HG02763 (cell line): Measurements from ENCODE around the gene PLIN4.
"Not testable (repeated sequence)": the region's sequence is repeated elsewhere in the genome, so short reads cannot be mapped to it uniquely, and the experiment has no call there.

Experiments used
- ATAC-seq: cut with Tn5 transposase; IDR thresholded peaks from one replicate; pipeline ENCODE4 v1.9.1; 2021; ENCODE audit warnings: mild to moderate bottlenecking, moderate library complexity; ENCODE audit not compliant: unreplicated experiment

PLIN4 gene

GRCh38 chr19:4528843-4529242 lies 10.6 kb upstream of the PLIN4 start:
- ATAC-seq: no peak

DNA sequence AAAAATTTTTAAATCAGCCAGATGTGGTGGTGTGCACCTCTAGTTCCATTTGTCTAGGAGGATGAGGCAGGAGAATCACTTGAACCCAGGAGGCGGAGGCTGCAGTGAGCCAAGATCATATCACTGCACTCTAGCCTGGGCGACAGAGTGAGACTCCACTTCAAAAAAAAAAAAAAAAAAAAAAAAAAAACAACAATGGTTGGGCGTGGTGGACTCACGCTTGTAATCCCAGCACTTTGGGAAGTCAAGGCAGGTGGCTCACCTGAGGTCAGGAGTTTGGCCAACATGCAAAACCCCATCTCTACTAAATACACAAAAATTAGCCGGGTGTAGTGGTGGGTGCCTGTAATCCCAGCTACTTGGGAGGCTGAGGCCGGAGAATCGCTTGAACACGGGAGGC lies 9.1 kb upstream of the PLIN4 start:
- not testable (repeated sequence) for ATAC-seq

- ATAC-seq: no peak
These were observed 7.3 kb upstream of the PLIN4 start for GRCh38 chr19:4525563-4526002.

DNA sequence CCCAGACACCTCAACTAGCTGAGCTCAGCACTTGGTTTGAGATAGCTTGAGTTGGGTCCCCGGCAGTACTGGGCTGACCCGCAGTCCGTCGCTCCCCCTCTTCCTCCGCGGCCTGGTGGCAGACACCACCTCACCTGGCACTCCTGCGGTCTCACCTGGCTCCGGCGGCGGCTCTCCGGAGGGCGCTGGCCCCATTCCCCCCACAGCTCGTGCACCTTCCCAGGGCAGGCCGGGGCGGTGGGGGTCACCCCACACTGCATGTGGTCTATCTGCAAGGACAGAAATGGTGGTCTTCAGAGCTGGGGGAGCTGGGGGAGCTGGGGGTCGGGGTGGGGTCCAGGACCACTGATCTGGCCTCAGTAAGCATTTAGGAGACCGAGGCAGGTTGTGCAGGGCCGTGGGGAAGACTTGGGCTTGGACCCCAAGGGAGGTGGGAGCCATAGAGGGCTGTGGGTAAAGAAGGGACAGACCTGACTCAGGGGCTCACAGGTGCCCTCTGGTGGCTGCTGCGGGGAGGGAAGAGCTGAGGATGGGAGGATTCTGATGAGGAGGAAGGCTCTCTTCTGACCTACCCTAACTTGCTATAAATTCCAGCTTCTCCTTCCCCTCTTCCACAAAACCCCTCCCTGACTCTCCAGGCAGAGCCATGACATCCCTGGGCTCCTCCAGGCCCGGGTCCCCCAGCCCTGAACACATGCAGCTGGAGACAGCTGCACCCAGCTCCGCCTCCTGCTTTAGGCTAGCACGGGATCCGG lies 6.7 kb upstream of the PLIN4 start:
- no peak for ATAC-seq

DNA sequence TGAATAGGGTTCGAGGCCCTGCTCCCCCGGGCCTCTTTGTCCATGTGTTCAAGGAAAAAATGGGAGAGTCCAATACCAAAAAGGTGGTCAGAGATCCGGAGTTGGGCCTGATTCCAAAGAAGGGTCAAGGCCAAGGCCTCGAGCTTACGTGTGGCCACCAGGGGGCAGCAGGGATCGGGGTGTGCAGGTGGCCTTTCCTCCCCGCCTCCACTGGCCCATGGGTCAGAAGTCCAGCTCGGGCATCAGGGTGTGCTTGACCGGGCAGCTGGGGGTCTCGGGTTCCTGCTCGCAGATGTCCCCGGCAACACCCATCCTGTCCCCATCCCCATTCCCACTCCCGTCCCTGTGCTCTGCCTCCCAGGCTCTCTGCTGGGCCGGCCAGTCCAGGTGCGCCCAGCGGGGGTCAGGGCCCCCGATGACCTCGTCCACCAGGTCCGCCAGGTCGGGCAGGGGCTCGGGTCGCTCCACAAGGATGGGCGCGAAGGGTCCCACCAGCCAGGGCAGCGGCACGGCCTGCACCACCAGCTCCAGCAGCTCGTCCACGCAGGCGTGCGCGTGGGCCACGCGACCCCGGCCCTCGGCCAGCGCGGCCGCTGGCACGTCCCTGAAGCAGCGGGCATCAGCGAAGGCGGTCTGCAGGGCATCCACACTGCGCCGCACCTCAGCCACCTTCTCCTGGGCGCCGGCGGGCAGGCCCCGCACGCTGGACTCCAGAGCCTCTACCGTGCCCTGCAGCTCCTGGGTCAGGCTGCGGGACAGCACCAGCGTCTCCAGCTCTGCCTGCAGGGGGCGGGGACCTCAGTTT lies 5.2 kb upstream of the PLIN4 start:
- no peak for ATAC-seq

- ATAC-seq: no peak
These were observed 4.2 kb upstream of the PLIN4 start for GRCh38 chr19:4522291-4523002.

- no peak for ATAC-seq
These were observed 3.6 kb upstream of the PLIN4 start for GRCh38 chr19:4521888-4522242.

GRCh38 chr19:4521170-4521887 lies 3.0 kb upstream of the PLIN4 start:
- no peak for ATAC-seq

GRCh38 chr19:4519521-4520277 lies 1.4 kb upstream of the PLIN4 start:
- ATAC-seq: no peak

DNA sequence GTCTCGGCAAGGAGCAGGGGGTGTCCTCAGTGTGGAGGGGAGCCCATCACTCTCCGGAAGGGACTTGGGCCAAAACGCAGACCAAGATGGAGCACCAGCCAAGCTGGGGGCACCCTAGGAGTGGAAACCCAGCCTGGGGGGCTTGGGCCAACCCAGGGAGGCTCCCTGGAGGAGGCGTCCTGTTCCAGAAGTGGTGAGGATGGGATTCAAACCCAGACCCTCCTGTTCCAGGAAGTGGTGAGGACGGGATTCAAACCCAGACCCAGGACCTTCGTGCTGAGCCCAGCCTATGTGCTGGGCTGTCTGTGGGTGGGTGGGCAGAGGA lies 848 bp upstream of the PLIN4 start:
- ATAC-seq: no peak

DNA sequence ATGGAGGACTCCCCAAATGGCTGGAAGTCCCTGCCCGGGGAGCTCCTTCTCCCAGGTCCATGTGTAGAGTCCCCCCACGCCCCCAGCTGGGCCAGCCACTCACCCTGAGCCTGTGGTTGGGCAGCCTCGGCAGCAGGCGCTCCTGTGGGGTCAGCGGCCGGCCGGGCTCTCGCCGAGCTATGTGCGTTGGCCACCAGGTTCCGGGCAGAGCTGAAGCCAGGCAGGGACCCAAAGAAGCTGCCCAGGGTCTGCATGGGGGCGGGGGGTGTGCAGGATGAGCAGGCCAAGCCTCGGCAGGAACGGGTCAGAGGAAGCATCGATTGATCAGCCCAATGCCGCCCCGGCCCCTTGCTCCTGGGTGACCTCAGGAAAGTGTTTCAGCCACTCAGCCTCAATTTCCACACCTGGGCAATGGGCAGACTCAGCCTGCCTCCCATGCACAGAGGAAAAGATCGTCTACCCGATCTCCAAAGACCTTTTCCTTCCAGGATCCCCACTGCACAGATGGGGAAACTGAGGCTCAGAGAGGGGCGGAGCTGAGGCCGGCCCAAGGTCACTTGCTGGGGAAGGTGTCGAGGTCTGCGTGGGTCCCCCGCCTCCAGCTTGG lies 732 bp downstream of the PLIN4 start:
- no peak for ATAC-seq

GRCh38 chr19:4516939-4517300 lies 1.4 kb downstream of the PLIN4 start:
- ATAC-seq: no peak

DNA sequence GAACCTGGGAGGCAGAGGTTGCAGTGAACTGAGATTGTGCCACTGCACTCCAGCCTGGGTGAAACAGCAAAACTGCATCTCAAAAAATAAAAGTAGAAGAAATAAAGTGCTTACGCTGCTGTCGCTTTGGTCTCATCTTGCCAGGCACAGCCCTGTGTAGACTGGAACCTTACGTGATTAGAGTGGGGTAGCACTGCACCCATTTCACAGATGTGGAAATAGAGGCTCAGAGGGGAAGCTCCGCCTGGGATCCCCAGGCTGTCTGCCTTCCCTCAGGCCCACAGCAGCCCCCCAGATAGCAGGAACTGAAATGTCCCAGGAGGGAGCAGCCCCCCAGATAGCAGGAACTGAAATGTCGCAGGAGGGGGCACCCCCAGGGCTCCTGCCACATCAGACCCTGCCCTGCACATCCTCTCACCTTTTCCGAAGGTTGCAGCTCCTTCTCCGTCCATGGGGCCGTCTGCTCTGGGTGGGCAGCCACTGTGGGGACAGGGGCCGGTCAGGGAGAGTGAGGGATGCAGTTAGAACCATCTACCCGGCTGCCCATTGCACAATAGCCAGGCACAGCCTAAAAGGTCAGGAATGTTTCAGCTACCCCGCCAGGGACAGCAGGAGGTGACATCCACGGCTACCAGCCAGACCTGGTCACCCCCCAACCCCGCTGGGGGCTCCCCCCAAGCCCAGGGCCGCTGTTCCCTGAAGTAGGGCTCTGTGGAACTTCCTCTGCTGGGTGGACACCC lies 1.9 kb downstream of the PLIN4 start:
- ATAC-seq: no peak

DNA sequence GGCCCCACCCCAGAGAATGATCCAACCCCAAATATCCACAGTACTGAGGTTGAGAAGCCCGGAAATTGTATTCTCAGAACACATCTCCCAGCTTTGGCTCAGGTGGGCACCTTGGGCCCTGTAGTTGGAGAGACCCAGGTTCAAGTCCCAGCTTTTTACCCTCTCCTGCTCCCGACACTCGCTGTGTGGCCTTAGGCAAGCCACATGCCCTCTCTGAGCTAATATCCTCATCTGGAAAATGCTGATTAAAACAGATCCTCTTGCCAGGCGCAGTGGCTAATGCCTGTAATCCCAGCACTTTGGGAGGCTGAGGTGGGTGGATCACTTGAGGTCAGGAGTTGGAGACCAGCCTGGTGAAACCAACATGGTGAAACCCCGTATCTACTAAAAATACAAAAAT lies 2.6 kb downstream of the PLIN4 start:
- no peak for ATAC-seq

DNA sequence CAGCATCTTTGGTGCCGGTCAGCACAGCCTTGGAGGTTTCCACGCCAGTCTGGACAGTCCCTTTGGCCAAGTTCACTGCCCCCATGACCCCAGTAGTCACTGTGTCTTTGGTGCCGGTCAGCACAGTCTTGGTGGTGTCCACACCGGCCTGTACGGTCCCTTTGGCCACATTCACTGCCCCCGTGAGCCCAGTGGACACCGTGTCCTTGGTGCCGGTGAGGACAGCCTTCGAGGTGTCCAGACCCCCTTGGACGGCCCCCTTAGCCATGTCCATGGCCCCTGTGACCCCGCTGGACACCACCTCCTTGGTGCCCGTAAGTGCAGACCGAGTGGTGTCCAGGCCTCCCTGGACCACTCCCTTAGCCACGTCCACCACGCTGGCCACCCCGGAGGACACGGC lies 5.0 kb downstream of the PLIN4 start:
- ATAC-seq: no peak

GRCh38 chr19:4512070-4512469 lies 6.2 kb downstream of the PLIN4 start:
- ATAC-seq: no peak

- ATAC-seq: no peak
These were observed 6.8 kb downstream of the PLIN4 start for GRCh38 chr19:4511300-4512054.

DNA sequence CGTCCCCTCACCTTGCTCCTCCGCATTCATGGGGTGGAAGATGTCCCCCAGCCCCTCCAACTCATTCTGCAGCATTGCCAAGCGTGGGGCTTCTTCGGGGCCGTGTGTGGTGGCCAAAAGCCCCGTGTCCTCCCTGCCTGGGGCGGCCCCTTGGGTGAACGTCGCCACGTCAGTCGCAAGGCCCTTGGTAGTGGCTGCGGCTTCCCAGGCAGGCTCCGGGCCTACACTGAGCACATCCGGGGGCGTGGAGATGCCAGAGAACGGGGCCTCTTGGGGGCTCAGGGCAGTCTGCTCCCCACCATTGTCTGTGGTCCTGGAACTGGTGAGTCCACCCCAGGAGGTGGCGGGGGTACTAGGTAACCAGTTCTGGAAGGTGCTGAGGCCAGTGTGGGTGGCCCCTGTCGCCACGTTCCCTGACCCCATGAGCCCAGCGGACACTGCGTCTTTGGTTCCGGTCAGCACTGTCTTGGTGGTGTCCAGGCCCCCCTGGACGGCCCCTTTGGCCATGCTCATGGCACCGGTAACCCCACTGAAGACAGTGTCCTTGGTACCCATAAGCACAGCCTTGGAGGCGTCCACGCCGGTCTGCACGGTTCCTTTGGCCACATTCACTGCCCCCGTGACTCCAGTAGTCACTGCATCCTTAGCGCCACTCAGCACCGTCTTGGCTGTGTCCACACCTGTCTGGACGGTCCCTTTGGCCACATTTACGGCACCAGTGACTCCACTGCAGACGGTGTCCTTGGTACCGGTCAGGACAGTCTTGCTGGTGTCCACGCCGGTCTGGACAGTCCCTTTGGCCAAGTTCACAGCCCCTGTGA lies 7.6 kb downstream of the PLIN4 start:
- ATAC-seq: no peak
